Body of pancreas (tissue), 4 donors: ENCODE data around the gene CLDN11. TPM values are rescaled to one million over a fixed set of nuclear protein-coding genes. Genes with fewer than 3 reads are reported as not detected.

Source experiments
- ATAC-seq: fragments of 150-250 bp; one replicate; pipeline ENCODE4 v1.9.1; 2016
- DNase-seq, 4 donors: peaks; one replicate each; pipeline ENCODE4 v3.0.0-alpha.2; 2019
- H3K27ac ChIP-seq, 4 donors: fragments of 200-600 bp; sonication (generic); 1 replicate in 3 of 4; 2 replicates in 1 of 4; pipeline versions ENCODE4 v1.5.1 to v1.6.1; 2016 to 2019; ENCODE audit warnings: mild to moderate bottlenecking in 1 of 4, mixed read lengths in 1 of 4, moderate library complexity in 1 of 4
- H3K27me3 ChIP-seq, 2 donors: fragments of 200-600 bp; sonication (generic); one replicate each; pipeline ENCODE4 v1.6.0; 2016; ENCODE audit warnings: mild to moderate bottlenecking in 1 of 2
- H3K36me3 ChIP-seq, 2 donors: fragments of 200-600 bp; sonication (generic); replicated peaks in 1 of 2; 2 replicates each; pipeline ENCODE4 v1.5.1; 2016; ENCODE audit warnings: low read depth in 2 of 2; ENCODE audit not compliant: insufficient read depth in 1 of 2
- H3K4me1 ChIP-seq: fragments of 200-600 bp; sonication (generic); one replicate; pipeline ENCODE4 v1.6.0; 2016
- H3K4me3 ChIP-seq, 2 donors: fragments of 200-600 bp; sonication (generic); 1 replicate in 1 of 2; 2 replicates in 1 of 2; pipeline ENCODE4 v1.5.1; 2016 to 2019
- H3K9me3 ChIP-seq, 3 donors: fragments of 200-600 bp; sonication (generic); 1 replicate in 2 of 3; 2 replicates in 1 of 3; pipeline ENCODE4 v1.5.1; 2016
- POLR2A ChIP-seq, 3 donors: fragments of 450-650 bp; IDR thresholded peaks; one replicate each; pipeline ENCODE4 v1.6.1; 2016; ENCODE audit warnings: antibody characterized with exemption in 3 of 3, mild to moderate bottlenecking in 2 of 3
- WGBS, 2 donors: methylation state at CpG; one replicate each; pipeline ENCODE4 v1.1.5; 2017; 5-methylcytosine and 5-hydroxymethylcytosine counted together
- intact Hi-C: fragments of 100-400 bp; cut with DNase I; formaldehyde crosslinking; loops from one replicate; pipeline ENCODE4 v1.15.1; 2023
- microRNA-seq, 2 donors: library from miRNA; unstranded; fragments of <30 nt; microRNA quantifications; one replicate each; pipeline ENCODE4, GENCODE V29; 2016; ENCODE audit warnings: borderline number of aligned reads in 2 of 2, borderline replicate concordance in 2 of 2
- total RNA-seq, 2 donors: library from RNA; depleted of rRNA; stranded (reverse); fragments of >200 nt; gene quantifications; one replicate each; pipeline ENCODE4 v1.1.0, GENCODE V29; 2016
- TF ChIP-seq, protein P1 (sequence below), 7 experiments: fragments of 450-650 bp in 4 of 7; fragments of 200-600 bp in 3 of 7; sonication (generic) in 3 of 7; IDR thresholded peaks; one replicate each; pipeline ENCODE4 v1.5.1; 2016 to 2019; ENCODE audit warnings: antibody characterized with exemption in 7 of 7

CLDN11 gene
- total RNA-seq, 2 donors from 2014 or later: 3.9 to 5.6 TPM

DNA sequence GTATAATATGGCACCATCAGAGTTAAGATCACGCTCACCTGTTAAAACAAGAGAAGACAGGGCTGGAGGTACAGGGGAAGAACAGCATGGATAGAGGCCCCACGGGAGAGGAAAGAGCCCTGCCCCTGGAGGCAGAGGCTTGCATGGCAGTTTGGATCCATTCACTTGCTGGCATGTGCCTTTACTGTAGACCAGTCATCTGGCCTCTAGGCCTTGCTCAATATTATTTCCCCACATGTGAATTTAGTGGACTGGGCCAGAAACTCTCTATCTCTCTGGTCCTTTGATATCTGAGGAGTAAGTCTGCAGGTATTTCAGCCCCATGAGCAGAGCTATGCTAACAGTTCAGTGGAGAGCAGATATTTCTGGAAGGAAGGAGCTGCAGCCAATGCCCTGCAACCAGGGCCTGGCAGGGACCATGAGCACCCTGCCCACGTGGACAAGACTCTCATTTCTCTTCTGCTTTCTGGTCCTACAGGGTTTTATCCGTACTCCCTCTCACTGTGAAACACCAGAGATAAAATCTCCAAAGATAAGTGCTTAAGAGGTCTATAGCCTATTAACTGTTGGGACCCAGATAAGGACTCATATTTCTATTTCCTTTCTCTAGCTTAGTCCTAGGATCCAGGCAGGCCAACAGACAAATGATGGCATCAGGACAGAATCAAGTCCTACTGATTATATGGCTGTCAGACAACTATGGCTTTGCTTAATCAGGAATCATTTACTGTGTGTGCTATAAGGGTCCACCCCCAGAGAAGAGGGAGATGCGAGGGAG, 65.0 kb downstream of the CLDN11 start:
- H3K9me3 ChIP-seq: no peaks in the 10 kb centered on the region

More for the DNA sequence above, 65.0 kb downstream of the CLDN11 start:
- intact Hi-C loops: no loop called here
- no peaks in the 10 kb centered on the region for H3K27me3 ChIP-seq
- WGBS, 2 donors: 51 to 54% methylated on average over 5 of the region's 5 CpGs
- H3K4me1 ChIP-seq: no peaks in the 10 kb centered on the region
- H3K4me3 ChIP-seq: no peak overlapping the region
- no peaks in the 10 kb centered on the region for H3K36me3 ChIP-seq
- DNase-seq (no peak), ATAC-seq (no peak)
- H3K27ac ChIP-seq: no peak overlapping the region
- TF ChIP-seq, protein P1, sequence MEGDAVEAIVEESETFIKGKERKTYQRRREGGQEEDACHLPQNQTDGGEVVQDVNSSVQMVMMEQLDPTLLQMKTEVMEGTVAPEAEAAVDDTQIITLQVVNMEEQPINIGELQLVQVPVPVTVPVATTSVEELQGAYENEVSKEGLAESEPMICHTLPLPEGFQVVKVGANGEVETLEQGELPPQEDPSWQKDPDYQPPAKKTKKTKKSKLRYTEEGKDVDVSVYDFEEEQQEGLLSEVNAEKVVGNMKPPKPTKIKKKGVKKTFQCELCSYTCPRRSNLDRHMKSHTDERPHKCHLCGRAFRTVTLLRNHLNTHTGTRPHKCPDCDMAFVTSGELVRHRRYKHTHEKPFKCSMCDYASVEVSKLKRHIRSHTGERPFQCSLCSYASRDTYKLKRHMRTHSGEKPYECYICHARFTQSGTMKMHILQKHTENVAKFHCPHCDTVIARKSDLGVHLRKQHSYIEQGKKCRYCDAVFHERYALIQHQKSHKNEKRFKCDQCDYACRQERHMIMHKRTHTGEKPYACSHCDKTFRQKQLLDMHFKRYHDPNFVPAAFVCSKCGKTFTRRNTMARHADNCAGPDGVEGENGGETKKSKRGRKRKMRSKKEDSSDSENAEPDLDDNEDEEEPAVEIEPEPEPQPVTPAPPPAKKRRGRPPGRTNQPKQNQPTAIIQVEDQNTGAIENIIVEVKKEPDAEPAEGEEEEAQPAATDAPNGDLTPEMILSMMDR (IDR thresholded peaks at IDR 0.05): no peak
- TF ChIP-seq POLR2A (IDR thresholded peaks at IDR 0.05): no peak

Small RNA genes lying within 50 kb of the gene (microRNA-seq; reads per million reads assigned to microRNA genes)
- gene MIR6828: 0 reads per million in 2 donors

Other genes with a start within 250 kb of the CLDN11 start
- 10 to 100 TPM; 34.8 to 58.7 TPM for gene PHC3, start 237.1 kb upstream of the CLDN11 start, total RNA-seq
- 10 to 100 TPM; 13.5 to 17.6 TPM for gene PRKCI, start 196.4 kb upstream of the CLDN11 start, total RNA-seq
- gene SKIL, start 61.2 kb upstream of the CLDN11 start, total RNA-seq: 10 to 100 TPM; 17.5 to 22.6 TPM
- gene SLC7A14, start 167.2 kb downstream of the CLDN11 start, total RNA-seq: under 1 TPM in 1 of 2 donors, not detected in 1; 0.26 TPM